Adrenal gland (tissue), 5 donors: Measurements from ENCODE around the gene CLIP1.

Experiments used
- POLR2A ChIP-seq, 2 donors: fragments of 450-650 bp; IDR thresholded peaks; one replicate each; pipeline ENCODE4 v1.6.1; 2017; ENCODE audit warnings: antibody characterized with exemption in 2 of 2, mild to moderate bottlenecking in 2 of 2, moderate library complexity in 1 of 2
- TF ChIP-seq, protein P1 (sequence below), 6 experiments: fragments of 450-650 bp in 4 of 6; fragments of 200-600 bp in 2 of 6; sonication (generic) in 1 of 6; IDR thresholded peaks; 1 replicate in 5 of 6; 2 replicates in 1 of 6; pipeline versions ENCODE4 v1.5.1 to v1.8.0; 2016 to 2021; ENCODE audit warnings: antibody characterized with exemption in 6 of 6, mild to moderate bottlenecking in 2 of 6, moderate library complexity in 1 of 6
- donor health status: DM: no; HTN: no; CAD: no.

DNA sequence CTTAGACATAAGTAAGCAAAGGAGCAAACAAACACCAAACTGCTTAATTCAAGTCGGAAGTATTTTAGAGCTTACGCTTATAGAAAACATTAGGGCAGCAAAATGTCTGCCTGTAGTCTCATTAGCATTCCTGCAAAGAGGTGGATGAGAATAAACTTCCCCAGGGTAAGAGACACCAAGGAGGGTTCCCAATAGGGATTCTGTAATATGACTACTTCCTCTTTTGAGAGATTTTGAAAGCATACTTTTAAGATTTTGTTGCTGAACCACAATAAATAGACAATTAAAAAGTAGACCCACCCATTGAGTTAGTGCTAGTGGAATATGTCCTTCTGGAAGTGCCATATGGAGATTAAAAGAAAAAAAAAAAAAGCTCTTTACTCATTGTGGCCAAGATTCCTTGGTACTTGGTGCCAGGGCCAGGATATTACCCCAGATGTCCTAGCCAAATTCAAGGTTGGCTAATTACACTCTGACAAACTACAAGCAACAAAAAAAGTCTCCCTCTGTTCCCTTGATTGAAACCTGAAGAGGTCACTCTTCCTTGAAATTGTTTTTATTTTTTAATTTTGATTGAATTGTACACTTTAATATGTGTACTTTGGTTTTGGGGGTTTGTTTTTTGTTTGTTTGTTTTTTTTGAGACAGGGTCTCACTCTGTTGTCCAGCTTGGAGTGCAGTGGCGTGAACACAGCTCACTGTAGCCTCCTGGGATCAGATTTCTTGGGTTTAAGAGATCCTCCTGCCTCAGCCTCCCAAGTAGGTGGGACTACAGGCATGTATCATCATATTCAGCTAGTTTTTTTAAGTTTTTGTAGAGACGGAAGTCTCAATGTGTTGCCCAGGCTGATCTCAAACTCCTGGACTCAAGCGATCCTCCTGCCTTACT lies 8.7 kb downstream of the CLIP1 start:
- TF ChIP-seq, protein P1, sequence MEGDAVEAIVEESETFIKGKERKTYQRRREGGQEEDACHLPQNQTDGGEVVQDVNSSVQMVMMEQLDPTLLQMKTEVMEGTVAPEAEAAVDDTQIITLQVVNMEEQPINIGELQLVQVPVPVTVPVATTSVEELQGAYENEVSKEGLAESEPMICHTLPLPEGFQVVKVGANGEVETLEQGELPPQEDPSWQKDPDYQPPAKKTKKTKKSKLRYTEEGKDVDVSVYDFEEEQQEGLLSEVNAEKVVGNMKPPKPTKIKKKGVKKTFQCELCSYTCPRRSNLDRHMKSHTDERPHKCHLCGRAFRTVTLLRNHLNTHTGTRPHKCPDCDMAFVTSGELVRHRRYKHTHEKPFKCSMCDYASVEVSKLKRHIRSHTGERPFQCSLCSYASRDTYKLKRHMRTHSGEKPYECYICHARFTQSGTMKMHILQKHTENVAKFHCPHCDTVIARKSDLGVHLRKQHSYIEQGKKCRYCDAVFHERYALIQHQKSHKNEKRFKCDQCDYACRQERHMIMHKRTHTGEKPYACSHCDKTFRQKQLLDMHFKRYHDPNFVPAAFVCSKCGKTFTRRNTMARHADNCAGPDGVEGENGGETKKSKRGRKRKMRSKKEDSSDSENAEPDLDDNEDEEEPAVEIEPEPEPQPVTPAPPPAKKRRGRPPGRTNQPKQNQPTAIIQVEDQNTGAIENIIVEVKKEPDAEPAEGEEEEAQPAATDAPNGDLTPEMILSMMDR (IDR thresholded peaks at IDR 0.05), result no peak
- TF ChIP-seq POLR2A (IDR thresholded peaks at IDR 0.05), result no peak
